ENCODE results near the gene HSBP1L1.

Gene HSBP1L1

DNA sequence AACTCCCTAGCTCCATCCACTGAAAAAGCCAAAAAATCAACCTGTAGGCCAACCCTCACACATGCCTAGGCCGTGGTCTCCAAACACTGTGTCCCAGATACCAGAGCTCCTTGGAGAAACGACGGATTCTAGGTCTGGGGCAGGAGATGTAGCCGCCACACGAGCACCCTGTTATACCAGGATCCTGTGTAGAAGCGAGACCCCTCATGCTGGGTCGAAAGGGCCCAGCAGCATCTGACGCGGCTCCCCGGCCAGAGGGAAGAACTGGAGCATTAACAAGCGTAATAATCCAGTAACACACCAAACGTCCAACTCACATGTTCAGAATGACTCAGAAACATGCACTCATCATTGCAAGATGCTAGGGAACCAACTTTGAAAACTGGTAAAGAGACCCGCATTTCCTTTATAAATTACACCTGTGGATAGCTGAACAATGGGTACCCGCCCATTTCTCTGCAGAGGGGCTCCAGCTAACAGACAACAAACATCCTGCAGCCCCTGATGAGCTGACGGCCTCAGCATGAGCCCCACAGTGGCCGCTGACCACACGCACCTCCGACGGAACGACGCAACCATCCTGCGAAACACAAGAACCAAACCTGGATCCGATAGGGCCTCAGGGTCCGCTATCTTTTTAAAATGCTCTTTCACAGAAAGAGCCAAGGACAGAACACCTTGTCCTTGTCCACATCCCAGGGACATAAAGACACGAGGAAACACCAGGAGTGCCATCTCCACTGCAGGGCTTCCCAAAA lies 27.2 kb upstream of the HSBP1L1 start:
- Mint-ChIP-seq H3K36me3 (ENCODE audit: low read depth) (peaks cover 86% of the 10 kb centered on the region), H3K4me3 (no peak overlapping the region), H3K4me1 (ENCODE audit: low read depth) (peaks cover 4% of the 10 kb centered on the region), H3K27me3 (no peaks in the 10 kb centered on the region), H3K9me3 (peaks cover 22% of the 10 kb centered on the region), H3K27ac (no peak overlapping the region)

DNA sequence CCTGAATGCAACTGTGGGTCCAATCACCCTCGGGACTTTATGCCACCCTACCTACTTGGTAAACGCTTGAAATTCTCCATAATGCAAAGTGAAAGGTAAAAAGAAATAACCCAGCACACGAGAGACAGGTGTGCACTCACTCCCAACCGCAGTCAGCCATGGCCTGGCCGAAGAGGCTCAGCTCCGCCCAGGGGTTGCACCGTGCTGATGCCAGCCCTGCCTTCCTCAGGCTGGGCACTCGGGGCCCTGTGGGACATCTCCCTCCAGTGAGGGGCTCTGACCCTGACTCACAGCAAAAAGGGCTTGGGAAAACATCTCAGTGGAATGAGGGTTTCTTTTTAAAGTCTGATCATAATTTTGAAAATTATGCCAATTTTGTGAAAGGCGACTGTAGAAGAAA lies 26.2 kb upstream of the HSBP1L1 start:
- Mint-ChIP-seq H3K4me1 (ENCODE audit: low read depth) (peaks cover 10% of the 10 kb centered on the region), H3K9me3 (peaks cover 17% of the 10 kb centered on the region), H3K27ac (no peak overlapping the region), H3K36me3 (ENCODE audit: low read depth) (peaks cover 81% of the 10 kb centered on the region), H3K27me3 (no peaks in the 10 kb centered on the region), H3K4me3 (no peak overlapping the region)

GRCh38 chr18:79939096-79939495 lies 25.3 kb upstream of the HSBP1L1 start:
- H3K27me3 Mint-ChIP-seq, result no peaks in the 10 kb centered on the region
- peaks cover 12% of the 10 kb centered on the region for H3K4me1 Mint-ChIP-seq (ENCODE audit: low read depth)
- no peak overlapping the region for H3K4me3 Mint-ChIP-seq
- peaks cover 72% of the 10 kb centered on the region for H3K36me3 Mint-ChIP-seq (ENCODE audit: low read depth)
- H3K27ac Mint-ChIP-seq, result no peak overlapping the region
- H3K9me3 Mint-ChIP-seq, result peaks cover 8% of the 10 kb centered on the region

DNA sequence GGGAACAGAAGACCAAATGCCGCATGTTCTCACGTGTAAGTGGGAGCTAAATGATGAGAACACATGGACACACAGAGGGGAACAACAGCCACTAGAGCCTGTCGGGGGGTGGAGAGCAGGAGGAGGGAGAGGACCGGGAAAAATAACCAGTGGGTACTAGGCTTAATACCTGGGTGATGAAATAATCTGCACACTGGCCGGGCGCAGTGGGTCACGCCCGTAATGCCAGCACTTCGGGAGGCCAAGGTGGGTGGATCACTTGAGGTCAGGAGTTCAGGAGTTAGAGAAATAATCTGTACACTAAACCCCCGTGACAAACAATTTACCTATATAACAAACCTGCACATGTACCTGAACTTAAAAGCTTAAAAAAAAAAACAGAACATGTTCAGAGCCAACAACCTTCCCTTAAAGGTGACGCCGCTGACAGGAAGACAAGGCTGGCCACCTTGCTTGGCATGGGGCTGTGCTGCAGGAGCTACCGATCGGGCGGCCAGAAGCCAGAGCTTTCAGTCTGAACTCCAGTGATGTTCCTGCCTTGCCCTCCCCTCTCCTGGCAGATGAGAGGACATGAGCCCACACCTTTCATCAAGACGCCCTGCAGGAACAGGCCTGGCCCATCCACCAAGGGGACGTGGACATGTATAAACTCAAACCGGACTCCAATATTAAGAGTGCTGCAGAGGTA lies 24.2 kb upstream of the HSBP1L1 start:
- peaks cover 60% of the 10 kb centered on the region for H3K36me3 Mint-ChIP-seq (ENCODE audit: low read depth)
- peaks cover 4% of the 10 kb centered on the region for H3K9me3 Mint-ChIP-seq
- H3K4me3 Mint-ChIP-seq, result no peak overlapping the region
- no peaks in the 10 kb centered on the region for H3K27me3 Mint-ChIP-seq
- H3K4me1 Mint-ChIP-seq (ENCODE audit: low read depth), result peaks cover 24% of the 10 kb centered on the region
- peak overlapping the region; percentile 45 for H3K27ac Mint-ChIP-seq

GRCh38 chr18:79940814-79941472 lies 23.5 kb upstream of the HSBP1L1 start:
- H3K27me3 Mint-ChIP-seq, result no peaks in the 10 kb centered on the region
- H3K9me3 Mint-ChIP-seq, result peaks cover 4% of the 10 kb centered on the region
- no peak overlapping the region for H3K27ac Mint-ChIP-seq
- no peak overlapping the region for H3K4me3 Mint-ChIP-seq
- peaks cover 54% of the 10 kb centered on the region for H3K36me3 Mint-ChIP-seq (ENCODE audit: low read depth)
- H3K4me1 Mint-ChIP-seq (ENCODE audit: low read depth), result peaks cover 28% of the 10 kb centered on the region

GRCh38 chr18:79941473-79942119 lies 22.8 kb upstream of the HSBP1L1 start:
- H3K27ac Mint-ChIP-seq, result no peak overlapping the region
- peaks cover 47% of the 10 kb centered on the region for H3K36me3 Mint-ChIP-seq (ENCODE audit: low read depth)
- H3K4me3 Mint-ChIP-seq, result no peak overlapping the region
- no peaks in the 10 kb centered on the region for H3K27me3 Mint-ChIP-seq
- H3K9me3 Mint-ChIP-seq, result peaks cover 4% of the 10 kb centered on the region
- H3K4me1 Mint-ChIP-seq (ENCODE audit: low read depth), result peaks cover 33% of the 10 kb centered on the region

DNA sequence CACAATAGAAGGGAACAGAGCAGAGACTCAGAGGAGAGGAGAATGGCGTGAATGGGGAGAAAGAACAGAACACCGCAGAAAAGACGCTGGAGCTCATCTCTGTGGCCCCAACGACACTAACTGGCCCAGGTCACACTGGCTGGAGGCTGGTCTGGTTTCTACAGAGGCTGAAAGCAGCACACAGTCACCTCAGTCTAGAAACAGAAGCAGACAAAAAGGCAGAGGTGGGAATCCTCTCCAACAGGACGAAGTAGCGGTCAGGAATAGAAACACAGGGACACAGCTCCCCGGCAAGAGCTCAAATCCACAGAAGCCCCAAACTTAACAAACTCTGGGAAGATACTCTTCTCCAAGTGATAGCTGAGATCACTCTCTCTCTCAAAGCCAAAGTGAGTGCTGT lies 22.2 kb upstream of the HSBP1L1 start:
- Mint-ChIP-seq H3K4me3 (no peak overlapping the region), H3K4me1 (ENCODE audit: low read depth) (peaks cover 37% of the 10 kb centered on the region), H3K36me3 (ENCODE audit: low read depth) (peaks cover 41% of the 10 kb centered on the region), H3K9me3 (peaks cover 4% of the 10 kb centered on the region), H3K27me3 (no peaks in the 10 kb centered on the region), H3K27ac (no peak overlapping the region)

GRCh38 chr18:79942786-79943607 lies 21.4 kb upstream of the HSBP1L1 start:
- peaks cover 4% of the 10 kb centered on the region for H3K9me3 Mint-ChIP-seq
- peaks cover 33% of the 10 kb centered on the region for H3K36me3 Mint-ChIP-seq (ENCODE audit: low read depth)
- no peak overlapping the region for H3K27ac Mint-ChIP-seq
- H3K4me1 Mint-ChIP-seq (ENCODE audit: low read depth), result peaks cover 37% of the 10 kb centered on the region
- no peak overlapping the region for H3K4me3 Mint-ChIP-seq
- no peaks in the 10 kb centered on the region for H3K27me3 Mint-ChIP-seq

GRCh38 chr18:79943608-79944125 lies 20.8 kb upstream of the HSBP1L1 start:
- Mint-ChIP-seq H3K4me1 (ENCODE audit: low read depth) (peaks cover 43% of the 10 kb centered on the region), H3K9me3 (peaks cover 4% of the 10 kb centered on the region), H3K4me3 (no peak overlapping the region), H3K36me3 (ENCODE audit: low read depth) (peaks cover 28% of the 10 kb centered on the region), H3K27ac (no peak overlapping the region), H3K27me3 (no peaks in the 10 kb centered on the region)

- Mint-ChIP-seq H3K36me3 (ENCODE audit: low read depth) (peaks cover 22% of the 10 kb centered on the region), H3K27me3 (no peaks in the 10 kb centered on the region), H3K4me1 (ENCODE audit: low read depth) (peaks cover 49% of the 10 kb centered on the region), H3K9me3 (peaks cover 4% of the 10 kb centered on the region), H3K27ac (peak overlapping the region; percentile 61), H3K4me3 (peak overlapping the region; percentile 23)
These were observed 20.2 kb upstream of the HSBP1L1 start for GRCh38 chr18:79944126-79944731.

GRCh38 chr18:79944746-79945117 lies 19.7 kb upstream of the HSBP1L1 start:
- Mint-ChIP-seq H3K36me3 (ENCODE audit: low read depth) (peaks cover 20% of the 10 kb centered on the region), H3K27ac (peak overlapping the region; percentile 61), H3K4me1 (ENCODE audit: low read depth) (peaks cover 52% of the 10 kb centered on the region), H3K27me3 (no peaks in the 10 kb centered on the region), H3K4me3 (peak overlapping the region; percentile 23), H3K9me3 (peaks cover 3% of the 10 kb centered on the region)

DNA sequence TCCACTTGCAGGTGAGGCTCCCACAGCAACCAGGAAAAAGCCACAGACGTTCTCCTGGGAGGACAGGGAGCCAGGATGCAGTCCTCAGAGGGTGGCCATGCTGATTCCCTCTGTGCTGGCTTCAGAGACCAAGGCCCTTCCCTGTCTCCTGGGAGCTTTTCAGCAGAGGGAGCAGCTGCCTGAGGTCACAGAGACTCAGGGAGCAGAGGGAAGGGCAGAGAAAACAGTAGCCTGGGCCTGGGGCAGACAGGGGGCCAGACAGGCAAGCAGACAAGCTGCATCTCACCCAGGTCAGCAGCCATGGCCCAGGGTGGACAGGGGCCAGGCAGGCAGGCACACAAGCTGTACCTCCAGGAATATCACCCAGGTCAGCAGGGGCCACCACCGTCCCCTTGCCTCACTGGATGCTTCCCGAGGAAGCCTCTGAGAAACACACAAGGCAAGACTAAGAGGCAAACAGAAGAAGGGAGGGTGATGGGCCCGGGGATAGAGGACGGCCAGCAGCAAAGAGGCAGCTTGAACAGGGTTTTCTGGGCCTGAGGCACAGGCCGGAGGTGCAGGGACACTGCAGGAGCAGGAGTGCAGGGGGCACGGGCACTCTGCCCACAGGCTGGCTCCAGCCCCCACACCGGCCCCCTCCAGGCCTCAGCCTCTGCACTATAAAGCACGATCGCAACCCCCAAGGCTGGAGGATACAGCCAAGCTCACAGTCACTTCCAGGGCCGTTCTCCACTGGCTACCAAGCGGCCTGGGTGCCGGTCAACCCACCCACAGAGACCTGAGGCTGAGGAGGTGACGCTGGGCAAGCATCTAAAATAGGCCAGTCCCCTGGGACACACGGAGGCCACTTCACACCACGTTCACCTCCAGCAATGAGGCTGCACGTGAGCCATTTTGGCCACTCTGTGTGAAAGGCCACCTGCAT lies 19.1 kb upstream of the HSBP1L1 start:
- no peaks in the 10 kb centered on the region for H3K27me3 Mint-ChIP-seq
- no peaks in the 10 kb centered on the region for H3K9me3 Mint-ChIP-seq
- H3K27ac Mint-ChIP-seq, result no peak overlapping the region
- no peak overlapping the region for H3K4me3 Mint-ChIP-seq
- peaks cover 21% of the 10 kb centered on the region for H3K36me3 Mint-ChIP-seq (ENCODE audit: low read depth)
- peaks cover 56% of the 10 kb centered on the region for H3K4me1 Mint-ChIP-seq (ENCODE audit: low read depth)

Data from stimulated activated naive CD8-positive, alpha-beta T cell treated with anti-CD3 and anti-CD28 coated beads, Interleukin-15, Interleukin-2, amounts not matched to agents 100 ng/mL and 50 ng/mL, for 24 hours (primary cell).